Nephron (organoid): ENCODE results near the gene MAPK4.
A peak's percentile ranks its signal among the peaks of the same experiment; 100 is the strongest.

Experiments used
- H3K27ac Mint-ChIP-seq, 3 experiments: 2 replicates each; pipeline ENCODE4 v1.8.0; 2020; ENCODE audit warnings: mixed read lengths in 3 of 3, mild to moderate bottlenecking in 2 of 3, moderate library complexity in 1 of 3
- H3K27me3 Mint-ChIP-seq: 2 replicates; pipeline ENCODE4 v1.8.0; 2021; ENCODE audit warnings: low read depth, mild to moderate bottlenecking, moderate library complexity, mixed read lengths
- H3K36me3 Mint-ChIP-seq: 2 replicates; pipeline ENCODE4 v1.8.0; 2020; ENCODE audit warnings: low read depth, mixed read lengths
- H3K4me1 Mint-ChIP-seq: 2 replicates; pipeline ENCODE4 v1.8.0; 2020; ENCODE audit warnings: mixed read lengths
- H3K4me3 Mint-ChIP-seq, 3 experiments: 2 replicates each; pipeline ENCODE4 v1.8.0; 2020; ENCODE audit warnings: mild to moderate bottlenecking in 3 of 3, mixed read lengths in 3 of 3, moderate library complexity in 2 of 3
- H3K9me3 Mint-ChIP-seq: 2 replicates; pipeline ENCODE4 v1.8.0; 2020; ENCODE audit warnings: mixed read lengths
- CTCF ChIP-seq, 3 experiments: fragments of 200-600 bp; sonication (generic); IDR thresholded peaks; one replicate each; pipeline ENCODE4 v1.5.0; 2021; ENCODE audit warnings: antibody characterized with exemption in 3 of 3; ENCODE audit not compliant: unreplicated experiment in 3 of 3

The MAPK4 gene

GRCh38 chr18:50721006-50721405 lies 161.1 kb downstream of the MAPK4 start:
- peaks cover 6% of the 10 kb centered on the region for H3K9me3 Mint-ChIP-seq
- TF ChIP-seq CTCF (IDR thresholded peaks at IDR 0.05; ENCODE audit: unreplicated experiment in 3 of 3) = no peak
- H3K36me3 Mint-ChIP-seq = peaks cover 10% of the 10 kb centered on the region
- peaks cover 41% of the 10 kb centered on the region for H3K4me1 Mint-ChIP-seq
- H3K27ac Mint-ChIP-seq = no peak overlapping the region
- no peak overlapping the region for H3K4me3 Mint-ChIP-seq
- H3K27me3 Mint-ChIP-seq = peaks cover 4% of the 10 kb centered on the region

- Mint-ChIP-seq H3K36me3 (peaks cover 4% of the 10 kb centered on the region), H3K4me1 (peaks cover 45% of the 10 kb centered on the region), H3K4me3 (no peak overlapping the region), H3K27me3 (peaks cover 4% of the 10 kb centered on the region), H3K27ac (no peak overlapping the region), H3K9me3 (peaks cover 2% of the 10 kb centered on the region)
- TF ChIP-seq CTCF (IDR thresholded peaks at IDR 0.05; ENCODE audit: unreplicated experiment in 3 of 3) = no peak
Measured at GRCh38 chr18:50721451-50722120, 161.7 kb downstream of the MAPK4 start.

- Mint-ChIP-seq H3K27ac (no peak overlapping the region), H3K36me3 (no peaks in the 10 kb centered on the region), H3K4me3 (no peak overlapping the region), H3K4me1 (peaks cover 47% of the 10 kb centered on the region), H3K9me3 (no peaks in the 10 kb centered on the region), H3K27me3 (peaks cover 4% of the 10 kb centered on the region)
- TF ChIP-seq CTCF (IDR thresholded peaks at IDR 0.05; ENCODE audit: unreplicated experiment in 3 of 3) = no peak
Measured at GRCh38 chr18:50722311-50722710, 162.4 kb downstream of the MAPK4 start.

- Mint-ChIP-seq H3K9me3 (no peaks in the 10 kb centered on the region), H3K27ac (peak overlapping the region in 2 of 3 experiments; percentile 37 to 74), H3K27me3 (peaks cover 9% of the 10 kb centered on the region), H3K36me3 (no peaks in the 10 kb centered on the region), H3K4me3 (no peak overlapping the region), H3K4me1 (peaks cover 58% of the 10 kb centered on the region)
- TF ChIP-seq CTCF (IDR thresholded peaks at IDR 0.05; ENCODE audit: unreplicated experiment in 3 of 3) = no peak
Measured at GRCh38 chr18:50724751-50725151, 164.9 kb downstream of the MAPK4 start.

- Mint-ChIP-seq H3K27me3 (peaks cover 9% of the 10 kb centered on the region), H3K27ac (peak overlapping the region in 2 of 3 experiments; percentile 21 to 51)
Measured at GRCh38 chr18:50726960-50727589, 167.2 kb downstream of the MAPK4 start.

More at GRCh38 chr18:50726960-50727589, 167.2 kb downstream of the MAPK4 start:
- Mint-ChIP-seq H3K36me3 (peaks cover 4% of the 10 kb centered on the region), H3K4me1 (peaks cover 45% of the 10 kb centered on the region), H3K4me3 (no peak overlapping the region), H3K9me3 (no peaks in the 10 kb centered on the region)
- TF ChIP-seq CTCF (IDR thresholded peaks at IDR 0.05; ENCODE audit: unreplicated experiment in 3 of 3) = no peak
